ENCODE results near the gene MYH7B.

Gene MYH7B

DNA sequence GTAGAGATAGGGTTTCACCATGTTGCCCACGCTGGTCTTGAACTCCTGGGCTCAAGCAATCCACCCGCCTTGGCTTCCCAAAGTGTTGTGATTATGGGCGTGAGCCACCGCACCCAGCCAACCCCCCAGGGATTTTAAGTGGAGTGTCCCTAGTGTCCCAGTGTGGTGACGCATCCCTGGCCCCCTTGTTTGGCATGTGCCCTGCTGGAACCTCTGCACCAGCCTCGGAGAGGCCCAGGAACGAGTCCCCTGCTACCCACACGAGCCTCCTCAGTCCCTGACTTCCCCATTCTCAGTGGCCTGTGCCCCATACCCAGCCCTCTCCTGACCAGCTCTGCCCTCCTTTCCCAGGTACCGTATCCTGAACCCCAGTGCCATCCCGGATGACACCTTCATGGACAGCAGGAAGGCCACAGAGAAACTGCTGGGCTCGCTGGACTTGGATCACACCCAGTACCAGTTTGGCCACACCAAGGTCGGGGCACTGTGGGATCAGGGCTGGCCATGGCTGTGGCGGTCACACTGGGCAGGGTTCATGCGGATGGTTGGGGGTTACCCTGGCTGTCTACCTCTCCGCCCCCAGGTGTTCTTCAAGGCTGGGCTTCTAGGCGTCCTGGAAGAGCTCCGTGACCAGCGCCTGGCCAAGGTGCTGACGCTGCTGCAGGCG is 37.2 kb downstream of the MYH7B start:
- no peak for DNase-seq (ENCODE audit: low spot score)

DNA sequence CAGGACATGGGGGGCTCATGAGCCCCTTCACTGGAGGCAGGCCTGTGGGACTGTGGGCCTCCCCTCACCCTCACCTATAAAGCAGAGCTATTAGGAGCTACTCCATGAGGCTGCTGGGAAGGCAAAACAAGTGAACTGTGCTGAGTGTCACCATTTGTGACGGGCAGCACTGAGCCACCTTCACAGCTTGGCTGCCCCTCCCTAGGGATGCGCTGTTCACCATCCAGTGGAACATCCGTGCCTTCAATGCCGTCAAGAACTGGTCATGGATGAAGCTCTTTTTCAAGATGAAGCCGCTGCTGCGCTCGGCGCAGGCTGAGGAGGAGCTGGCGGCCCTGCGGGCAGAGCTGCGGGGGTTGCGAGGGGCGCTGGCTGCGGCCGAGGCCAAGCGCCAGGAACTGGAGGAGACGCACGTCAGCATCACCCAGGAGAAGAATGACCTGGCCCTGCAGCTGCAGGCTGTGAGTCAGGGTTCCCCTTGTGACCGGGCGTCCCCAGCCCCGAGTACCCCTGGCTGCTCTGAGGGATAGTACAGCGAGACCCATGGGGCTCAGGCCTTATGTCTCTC is 38.4 kb downstream of the MYH7B start:
- DNase-seq (ENCODE audit: low spot score), result no peak

GRCh38 chr20:34994509-34995131 is 39.0 kb downstream of the MYH7B start:
- no peak for DNase-seq (ENCODE audit: low spot score)

DNA sequence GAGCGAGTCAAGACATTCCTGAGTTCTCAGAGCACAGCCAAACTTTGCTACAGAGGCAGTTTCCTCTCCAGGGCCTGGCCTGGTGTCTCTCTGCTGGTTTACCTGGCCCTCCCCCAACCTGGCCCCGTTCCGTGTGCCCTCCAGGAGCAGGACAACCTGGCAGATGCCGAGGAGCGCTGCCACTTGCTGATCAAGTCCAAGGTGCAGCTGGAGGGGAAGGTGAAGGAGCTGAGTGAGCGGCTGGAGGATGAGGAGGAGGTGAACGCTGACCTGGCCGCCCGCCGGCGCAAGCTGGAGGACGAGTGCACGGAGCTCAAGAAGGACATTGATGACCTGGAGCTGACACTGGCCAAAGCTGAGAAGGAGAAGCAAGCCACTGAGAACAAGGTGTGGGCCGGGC is 39.5 kb downstream of the MYH7B start:
- no peak for DNase-seq (ENCODE audit: low spot score)

GRCh38 chr20:34995696-34996095 is 40.0 kb downstream of the MYH7B start:
- no peak for DNase-seq (ENCODE audit: low spot score)

DNA sequence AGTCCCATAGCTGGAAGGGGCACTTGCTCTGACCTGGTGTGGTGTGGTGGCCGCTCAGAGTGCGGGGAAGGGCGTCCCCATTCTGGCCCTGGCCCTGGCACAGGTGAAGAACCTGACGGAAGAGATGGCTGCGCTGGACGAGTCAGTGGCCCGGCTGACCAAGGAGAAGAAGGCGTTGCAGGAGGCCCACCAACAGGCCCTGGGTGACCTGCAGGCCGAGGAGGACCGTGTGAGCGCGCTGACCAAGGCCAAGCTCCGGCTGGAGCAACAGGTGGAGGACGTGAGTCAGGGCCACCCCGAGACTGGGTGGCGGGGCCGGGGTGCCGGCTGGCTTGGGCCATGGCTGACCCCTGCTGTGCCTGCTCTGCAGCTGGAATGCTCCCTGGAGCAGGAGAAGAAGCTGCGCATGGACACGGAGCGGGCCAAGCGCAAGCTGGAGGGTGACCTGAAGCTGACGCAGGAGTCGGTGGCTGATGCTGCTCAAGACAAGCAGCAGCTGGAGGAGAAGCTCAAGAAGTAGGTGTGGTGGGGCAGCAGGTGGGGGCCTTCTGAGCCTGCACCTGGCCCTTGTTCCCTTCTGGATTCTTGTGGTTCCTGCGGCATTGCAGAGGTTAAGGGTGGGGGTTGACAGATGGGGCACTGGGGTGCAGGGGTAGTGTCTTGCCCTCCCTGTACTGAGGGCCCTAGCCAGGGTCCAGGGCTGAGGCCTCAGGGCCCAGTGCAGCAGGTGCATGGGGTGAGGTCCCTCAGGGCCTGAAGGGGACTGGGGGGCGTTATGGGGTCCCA is 40.8 kb downstream of the MYH7B start:
- no peak for DNase-seq (ENCODE audit: low spot score)

GRCh38 chr20:34997131-34997561 is 41.5 kb downstream of the MYH7B start:
- no peak for DNase-seq (ENCODE audit: low spot score)

DNA sequence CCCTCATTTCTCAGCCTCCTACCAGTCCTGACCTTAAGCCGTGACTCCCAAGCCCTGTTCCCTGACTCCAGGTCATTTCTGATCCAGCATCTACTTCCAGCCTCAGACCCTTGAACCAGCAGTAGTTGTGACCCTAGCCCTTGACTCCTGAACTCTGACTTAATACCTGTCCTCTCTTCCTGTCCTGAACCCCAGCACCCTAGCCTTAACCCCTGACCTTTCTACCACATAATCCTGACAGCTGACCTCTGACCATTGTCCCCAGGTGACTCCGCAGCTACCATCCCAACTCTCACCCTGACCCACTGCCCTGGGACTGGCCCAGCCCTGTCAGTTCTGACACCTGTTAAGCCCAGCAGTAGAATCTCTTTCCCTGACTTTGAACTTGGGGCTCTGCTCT is 42.1 kb downstream of the MYH7B start:
- no peak for DNase-seq (ENCODE audit: low spot score)

DNA sequence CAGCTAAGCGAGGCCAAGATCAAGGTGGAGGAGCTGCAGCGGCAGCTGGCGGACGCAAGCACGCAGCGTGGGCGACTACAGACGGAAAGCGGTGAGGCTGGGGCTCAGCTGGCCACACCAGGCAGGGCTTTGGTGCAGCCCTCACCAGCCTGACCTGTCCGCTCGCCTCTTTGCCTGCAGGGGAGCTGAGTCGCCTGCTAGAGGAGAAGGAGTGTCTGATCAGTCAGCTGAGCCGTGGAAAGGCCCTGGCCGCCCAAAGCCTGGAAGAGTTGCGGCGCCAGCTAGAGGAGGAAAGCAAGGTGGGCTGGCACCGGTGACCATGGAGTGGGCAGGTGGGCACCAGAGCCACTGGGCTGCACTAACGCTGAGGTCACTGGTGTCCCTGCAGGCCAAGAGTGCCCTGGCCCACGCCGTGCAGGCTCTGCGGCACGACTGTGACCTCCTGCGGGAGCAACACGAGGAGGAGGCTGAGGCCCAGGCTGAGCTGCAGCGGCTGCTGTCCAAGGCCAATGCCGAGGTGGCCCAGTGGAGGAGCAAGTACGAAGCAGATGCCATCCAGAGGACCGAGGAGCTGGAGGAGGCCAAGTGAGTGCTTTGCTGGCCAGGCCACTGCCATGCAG is 42.8 kb downstream of the MYH7B start:
- DNase-seq (ENCODE audit: low spot score), result no peak

DNA sequence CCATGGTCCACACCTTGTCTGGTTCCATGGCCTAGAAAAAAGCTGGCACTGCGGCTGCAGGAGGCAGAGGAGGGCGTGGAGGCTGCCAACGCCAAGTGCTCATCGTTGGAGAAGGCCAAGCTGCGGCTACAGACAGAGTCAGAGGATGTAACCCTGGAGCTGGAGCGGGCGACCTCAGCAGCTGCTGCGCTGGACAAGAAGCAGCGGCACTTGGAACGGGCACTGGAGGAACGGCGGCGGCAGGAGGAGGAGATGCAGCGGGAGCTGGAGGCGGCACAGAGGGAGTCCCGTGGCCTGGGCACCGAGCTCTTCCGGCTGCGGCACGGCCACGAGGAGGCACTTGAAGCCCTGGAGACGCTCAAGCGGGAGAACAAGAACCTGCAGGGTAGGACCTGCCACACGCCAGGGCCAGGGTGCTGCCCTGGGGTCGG is 43.4 kb downstream of the MYH7B start:
- DNase-seq (ENCODE audit: low spot score), result no peak

DNA sequence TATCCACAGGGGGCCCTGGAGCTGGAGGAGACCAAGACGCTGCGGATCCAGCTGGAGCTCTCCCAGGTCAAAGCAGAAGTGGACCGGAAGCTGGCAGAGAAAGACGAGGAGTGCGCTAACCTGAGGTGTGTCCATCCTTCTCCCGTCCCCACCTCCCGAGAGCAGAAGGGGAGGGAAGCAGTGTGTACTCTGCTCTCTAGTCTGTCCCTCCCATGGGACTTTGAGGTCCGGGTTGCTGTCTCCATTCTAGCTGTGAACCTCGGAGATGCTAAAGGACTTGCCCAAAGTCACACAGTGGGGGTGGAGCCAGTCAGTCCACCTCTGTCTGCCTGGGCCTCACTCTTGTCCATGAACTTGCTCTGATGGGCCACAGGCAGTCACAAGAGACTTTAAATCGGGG is 44.1 kb downstream of the MYH7B start:
- DNase-seq (ENCODE audit: low spot score), result no peak

- DNase-seq (ENCODE audit: low spot score), result no peak
Measured at GRCh38 chr20:35000311-35000921, 44.7 kb downstream of the MYH7B start.

DNA sequence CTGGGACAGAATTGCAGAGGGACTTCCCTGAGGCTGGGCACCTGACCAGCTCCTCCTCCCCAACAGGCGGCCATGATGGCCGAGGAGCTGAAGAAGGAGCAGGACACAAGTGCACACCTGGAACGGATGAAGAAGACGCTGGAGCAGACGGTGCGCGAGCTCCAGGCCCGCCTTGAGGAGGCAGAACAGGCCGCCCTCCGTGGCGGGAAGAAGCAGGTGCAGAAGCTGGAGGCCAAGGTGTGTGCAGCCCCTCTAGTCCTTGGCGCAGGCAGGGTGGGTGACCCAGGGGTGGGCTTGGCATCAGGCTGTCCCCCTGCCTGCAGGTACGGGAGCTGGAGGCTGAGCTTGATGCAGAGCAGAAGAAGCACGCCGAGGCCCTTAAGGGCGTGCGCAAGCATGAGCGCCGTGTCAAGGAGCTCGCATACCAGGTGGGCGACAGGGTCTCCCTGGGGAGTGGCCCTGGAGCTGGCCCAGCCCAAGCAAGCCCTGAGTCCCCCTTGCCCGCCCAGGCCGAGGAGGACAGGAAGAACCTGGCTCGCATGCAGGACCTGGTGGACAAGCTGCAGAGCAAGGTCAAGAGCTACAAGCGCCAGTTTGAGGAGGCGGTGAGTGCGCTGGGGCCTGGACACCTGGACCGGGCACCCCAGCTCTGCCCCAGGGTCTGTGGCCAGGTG is 45.4 kb downstream of the MYH7B start:
- DNase-seq (ENCODE audit: low spot score), result no peak

DNA sequence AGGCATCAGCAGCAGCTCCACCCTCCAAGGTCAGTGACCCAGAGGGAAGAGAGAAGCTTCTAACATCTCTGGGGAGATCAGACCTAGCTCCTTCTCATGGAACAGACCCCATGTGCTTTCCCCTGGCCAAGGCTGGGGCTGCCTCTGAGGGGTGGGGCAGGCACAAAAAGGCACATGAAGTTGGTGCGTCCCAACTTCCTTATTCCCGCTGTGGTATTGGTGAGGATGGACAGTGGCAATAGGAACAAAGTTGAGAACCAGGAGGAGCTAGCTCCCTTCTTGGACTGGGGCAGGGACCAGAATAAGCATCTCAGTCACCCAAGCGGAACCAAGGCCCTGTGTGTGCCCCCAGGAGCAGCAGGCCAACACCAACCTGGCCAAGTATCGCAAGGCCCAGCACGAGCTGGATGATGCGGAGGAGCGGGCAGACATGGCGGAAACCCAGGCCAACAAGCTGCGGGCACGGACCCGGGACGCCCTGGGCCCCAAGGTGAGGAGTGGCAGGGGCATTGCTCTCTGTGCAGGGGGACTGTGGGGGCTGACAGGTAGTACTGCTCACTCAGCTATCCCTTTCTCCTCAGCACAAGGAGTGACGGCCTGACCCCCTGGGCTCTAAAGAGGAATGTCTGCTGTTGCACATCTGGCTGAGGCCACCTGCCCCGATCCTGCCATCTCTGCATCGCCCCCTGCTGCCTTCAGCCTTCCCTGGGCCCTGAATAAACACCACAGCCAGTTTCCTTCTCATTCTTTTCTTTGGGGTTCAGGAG is 46.1 kb downstream of the MYH7B start:
- DNase-seq (ENCODE audit: low spot score), result no peak

DNA sequence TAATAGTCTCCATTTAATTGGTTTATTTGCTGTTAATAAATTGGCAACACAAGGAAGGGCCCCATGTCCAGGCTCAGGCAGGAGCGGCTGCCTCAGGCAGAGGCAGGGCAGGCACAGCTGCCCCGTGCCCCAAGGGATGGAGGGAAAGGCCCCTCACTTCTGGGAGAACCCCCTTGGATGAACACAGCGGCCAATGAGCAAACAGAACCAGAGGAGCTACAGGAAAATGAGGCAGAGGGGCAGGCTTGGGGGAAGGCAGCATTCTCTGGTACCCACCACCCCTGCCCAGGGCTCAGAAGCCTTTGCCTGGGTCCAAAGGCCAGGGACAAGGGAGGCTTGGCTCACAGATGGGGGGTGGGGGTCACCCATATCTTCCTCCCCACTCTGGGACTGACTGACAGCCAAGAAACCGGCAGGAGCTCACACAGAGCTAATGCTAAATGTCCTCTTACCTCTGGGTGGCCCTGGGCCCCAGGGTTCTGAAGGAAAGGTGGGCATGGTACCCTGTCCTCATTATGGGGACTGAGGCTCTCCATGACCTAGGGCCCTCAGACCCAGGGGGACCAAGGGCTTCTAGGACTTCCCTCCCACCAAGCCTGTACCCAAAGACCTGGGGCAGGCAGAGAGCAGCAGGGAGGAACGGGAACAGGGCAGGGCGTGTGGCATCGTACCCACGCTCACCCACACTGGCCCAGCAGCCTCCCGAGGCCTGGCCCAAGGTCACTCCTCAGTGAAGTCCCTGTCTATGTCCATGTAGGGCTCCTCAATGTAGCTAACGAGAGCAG is 47.0 kb downstream of the MYH7B start:
- DNase-seq (ENCODE audit: low spot score), result no peak

GRCh38 chr20:35003211-35004031 is 47.8 kb downstream of the MYH7B start:
- no peak for DNase-seq (ENCODE audit: low spot score)

DNA sequence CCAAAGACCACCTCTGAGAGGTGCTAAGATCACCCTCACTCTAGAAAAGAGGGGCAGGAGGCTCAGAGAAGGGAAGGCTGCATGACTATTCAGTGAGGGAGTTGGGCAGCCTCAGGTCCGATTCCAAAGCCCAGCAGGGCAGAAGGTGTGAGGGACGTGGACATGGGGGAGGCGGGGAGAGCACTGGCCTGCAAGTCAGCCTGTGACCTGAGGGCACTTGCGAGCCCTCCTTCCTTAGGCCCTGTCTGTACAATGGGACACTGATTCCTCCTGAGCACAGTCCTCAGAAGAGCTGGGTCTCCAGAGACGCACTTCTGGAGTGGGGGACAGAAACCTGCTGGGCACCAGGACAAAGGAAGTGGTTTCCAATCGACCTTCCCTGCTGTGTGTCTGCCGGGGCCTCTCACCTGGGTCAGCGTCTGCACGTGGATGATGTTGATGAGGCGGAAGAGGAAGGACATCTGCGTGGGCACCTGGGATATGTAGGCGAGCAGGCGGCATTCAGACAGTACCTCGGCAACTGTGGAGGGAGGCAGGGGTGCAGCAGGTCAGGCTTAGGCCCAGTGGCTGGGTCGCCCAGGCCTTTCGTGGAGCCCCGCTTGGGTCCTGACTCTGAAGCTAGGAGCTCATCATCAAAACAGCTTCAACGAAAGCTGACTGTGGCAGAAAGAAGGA is 48.5 kb downstream of the MYH7B start:
- no peak for DNase-seq (ENCODE audit: low spot score)

GRCh38 chr20:35004749-35005462 is 49.2 kb downstream of the MYH7B start:
- DNase-seq (ENCODE audit: low spot score), result no peak
